HG03432 (cell line): ENCODE measurements around the gene TRPV2.
"Not testable (repeated sequence)": the region's sequence is repeated elsewhere in the genome, so short reads cannot be mapped to it uniquely, and the experiment has no call there.

Source experiments
- ATAC-seq: cut with Tn5 transposase; IDR thresholded peaks from one replicate; pipeline ENCODE4 v1.9.1; 2021; ENCODE audit warnings: mild to moderate bottlenecking, moderate library complexity; ENCODE audit not compliant: unreplicated experiment

TRPV2 gene

DNA sequence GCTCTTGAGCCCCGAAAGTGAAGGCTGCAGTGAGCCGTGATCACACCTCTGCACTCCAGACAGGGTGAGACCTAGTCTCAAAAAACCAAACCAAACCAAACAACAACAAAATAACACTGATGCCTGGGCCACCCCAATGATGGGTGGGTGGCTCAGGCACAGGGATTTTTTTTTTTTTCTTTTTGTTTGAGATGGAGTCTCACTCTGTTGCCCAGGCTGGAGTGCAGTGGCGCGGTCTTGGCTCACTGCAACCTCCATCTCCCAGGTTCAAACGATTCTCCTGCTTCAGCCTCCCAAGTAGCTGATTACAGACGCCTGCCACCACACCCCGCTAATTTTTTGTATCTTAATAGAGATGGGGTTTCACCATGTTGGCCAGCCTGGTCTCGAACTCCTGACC is 36.9 kb downstream of the TRPV2 start:
- not testable (repeated sequence) for ATAC-seq

DNA sequence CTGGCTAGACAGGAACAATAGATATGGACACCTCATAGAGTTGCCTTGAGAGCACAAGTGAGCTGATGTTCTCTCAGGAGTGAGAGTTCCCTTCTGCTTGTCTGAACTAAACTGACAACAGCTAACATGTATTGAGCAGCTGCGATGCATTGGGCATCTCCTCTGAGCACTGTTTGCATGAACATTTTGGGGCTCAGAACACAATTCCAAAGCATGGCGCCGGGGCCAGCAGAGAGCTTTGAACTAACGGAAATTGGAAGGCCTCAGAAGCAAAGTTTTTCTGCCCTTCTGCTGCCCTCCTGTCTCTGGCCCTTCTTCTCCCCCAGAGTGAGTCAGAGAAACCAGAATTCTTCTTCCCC is 38.1 kb downstream of the TRPV2 start:
- ATAC-seq, result no peak

GRCh38 chr17:16455997-16456741 is 40.8 kb downstream of the TRPV2 start:
- ATAC-seq, result no peak

DNA sequence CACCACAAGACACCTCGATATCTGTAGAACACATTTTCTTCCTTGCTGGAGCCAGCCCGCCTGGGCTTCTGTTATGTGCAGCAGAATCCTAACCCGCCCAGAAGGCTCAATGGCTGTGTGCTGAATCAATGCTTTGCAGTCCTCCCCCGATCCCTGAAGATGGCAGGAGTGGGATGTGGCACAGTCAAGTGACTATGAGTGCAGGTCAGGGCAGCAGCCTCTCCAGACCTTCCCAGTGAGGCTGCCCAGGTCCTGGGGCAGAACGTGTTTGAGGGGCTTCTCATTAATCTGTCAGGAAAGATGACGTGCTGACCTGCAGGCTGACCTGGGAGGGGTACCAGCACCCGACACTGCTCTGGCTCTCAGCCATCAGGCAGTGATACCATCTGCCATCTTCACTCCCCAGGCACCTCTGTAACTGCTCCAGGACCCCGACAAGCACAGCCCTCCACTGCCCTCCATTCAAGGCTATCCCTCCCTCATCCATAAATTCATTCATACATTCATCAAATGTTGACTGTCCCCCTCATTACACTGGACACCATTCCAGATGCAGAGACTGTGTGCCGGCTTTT is 41.5 kb downstream of the TRPV2 start:
- no peak for ATAC-seq

- no peak for ATAC-seq
Observed at GRCh38 chr17:16459271-16459670, 43.9 kb downstream of the TRPV2 start.

GRCh38 chr17:16459855-16460550 is 44.6 kb downstream of the TRPV2 start:
- ATAC-seq, result no peak

GRCh38 chr17:16460796-16461605 is 45.6 kb downstream of the TRPV2 start:
- no peak for ATAC-seq

- ATAC-seq, result no peak
Observed at GRCh38 chr17:16461606-16461866, 46.2 kb downstream of the TRPV2 start.

DNA sequence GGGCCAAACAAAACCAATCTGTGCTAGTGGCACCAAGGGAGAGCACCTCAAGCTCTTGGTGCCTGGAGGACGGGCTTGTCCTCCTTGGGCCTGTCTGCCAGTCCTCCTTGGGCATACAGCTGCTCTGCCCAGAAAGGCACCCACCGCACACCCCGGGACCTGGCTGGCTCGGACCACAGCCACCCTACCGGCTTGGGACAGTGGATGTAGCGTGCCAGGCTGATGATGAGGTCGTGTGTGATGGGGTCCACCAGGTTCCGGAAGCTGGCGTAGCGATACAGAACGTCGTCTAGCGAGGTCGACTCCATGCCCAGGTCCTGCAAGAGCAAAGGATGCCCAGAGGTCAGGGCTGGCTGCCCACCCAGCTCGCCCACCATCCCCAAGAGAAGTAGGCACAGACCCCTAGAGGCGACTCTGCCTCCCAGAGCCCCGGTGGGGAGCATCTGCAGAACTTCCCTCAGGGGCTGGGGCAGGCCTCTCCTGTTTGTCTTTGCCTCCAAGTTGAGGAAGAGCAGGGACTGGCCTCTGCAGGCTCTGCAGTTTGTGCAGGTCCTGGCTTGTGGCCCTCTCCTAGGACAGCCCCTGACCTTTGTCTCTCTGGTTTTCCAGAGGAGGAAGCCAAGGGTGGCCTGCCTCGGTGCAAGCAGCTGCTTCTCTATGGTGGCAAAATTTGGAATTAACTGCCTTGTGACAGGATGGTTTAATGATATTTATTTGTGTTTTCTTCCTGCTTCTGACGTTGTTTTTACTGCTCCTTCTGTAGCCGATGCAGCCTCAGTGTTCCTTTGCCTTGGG is 46.9 kb downstream of the TRPV2 start:
- no peak for ATAC-seq

- ATAC-seq, result no peak
Observed at GRCh38 chr17:16463358-16464302, 48.3 kb downstream of the TRPV2 start.

- no peak for ATAC-seq
Observed at GRCh38 chr17:16464303-16465051, 49.1 kb downstream of the TRPV2 start.

DNA sequence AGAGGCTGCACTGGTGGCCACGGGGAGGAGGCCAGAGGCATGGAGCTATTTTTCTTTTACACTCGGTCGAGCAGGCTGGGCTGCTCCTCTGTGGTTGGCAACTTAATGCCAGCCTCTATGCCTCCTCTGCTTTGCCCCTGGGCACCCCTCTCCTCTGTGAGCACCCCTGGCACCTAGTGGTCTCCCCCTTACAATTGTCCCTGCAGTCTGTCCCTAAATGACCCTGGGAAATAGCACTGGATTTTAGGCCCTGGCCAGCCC is 49.6 kb downstream of the TRPV2 start:
- no peak for ATAC-seq

- no peak for ATAC-seq
Observed at GRCh38 chr17:16465861-16466338, 50.5 kb downstream of the TRPV2 start.

DNA sequence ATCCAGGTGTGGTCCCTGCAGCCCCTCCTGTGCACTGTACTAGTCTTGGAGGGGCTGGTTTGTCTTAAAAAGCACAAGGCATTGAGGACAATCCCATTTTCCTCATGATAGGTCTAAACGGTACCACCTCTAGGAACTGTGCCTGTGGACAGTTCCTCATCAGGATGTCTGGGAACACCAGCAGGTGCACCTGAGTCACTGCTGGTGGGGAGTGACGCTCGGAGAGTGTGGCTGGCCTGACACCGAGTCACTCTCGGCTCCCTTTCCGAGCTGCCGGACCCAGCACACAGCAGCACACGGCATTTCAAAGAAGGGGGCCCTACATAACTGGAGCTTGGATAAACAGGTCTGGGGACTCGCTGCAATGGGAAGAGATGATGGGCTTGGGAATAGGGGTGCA is 51.0 kb downstream of the TRPV2 start:
- no peak for ATAC-seq

DNA sequence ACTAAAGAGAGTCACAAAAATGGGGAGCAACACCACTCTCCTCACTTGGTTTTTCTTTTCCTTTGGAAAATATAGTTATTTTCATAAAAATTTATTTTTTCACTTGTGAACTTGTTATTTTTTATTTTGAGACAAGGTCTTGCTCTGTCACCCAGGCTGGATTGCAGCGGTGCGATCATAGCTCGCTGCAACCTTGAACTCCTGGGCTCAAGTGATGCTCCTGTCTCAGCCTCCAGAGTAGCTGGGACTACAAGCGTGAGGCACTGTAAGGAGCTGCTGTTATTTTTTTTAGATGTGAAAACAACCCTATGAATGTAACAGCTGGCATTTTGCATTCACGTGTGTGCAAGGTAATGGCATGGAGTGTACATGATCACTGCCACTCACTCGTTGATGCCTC is 51.7 kb downstream of the TRPV2 start:
- ATAC-seq, result no peak

DNA sequence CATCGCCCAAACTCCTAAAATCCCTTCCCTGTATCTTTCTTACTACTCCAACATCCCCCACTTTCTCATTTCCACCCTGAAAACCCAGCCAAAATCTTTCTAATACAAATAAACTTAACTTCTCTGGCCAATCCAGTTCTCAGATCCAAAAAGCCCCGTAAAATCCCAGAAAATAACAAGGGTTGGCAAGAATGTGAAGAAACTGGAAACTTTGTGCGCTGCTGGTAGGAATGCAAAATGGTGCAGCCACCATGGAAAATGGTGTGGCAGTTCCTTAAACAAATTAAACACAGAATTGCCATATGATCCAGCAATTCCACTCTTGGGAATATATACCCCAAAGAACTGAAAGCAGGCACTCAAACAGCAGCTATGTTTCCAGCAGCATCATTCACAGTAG is 52.5 kb downstream of the TRPV2 start:
- no peak for ATAC-seq

DNA sequence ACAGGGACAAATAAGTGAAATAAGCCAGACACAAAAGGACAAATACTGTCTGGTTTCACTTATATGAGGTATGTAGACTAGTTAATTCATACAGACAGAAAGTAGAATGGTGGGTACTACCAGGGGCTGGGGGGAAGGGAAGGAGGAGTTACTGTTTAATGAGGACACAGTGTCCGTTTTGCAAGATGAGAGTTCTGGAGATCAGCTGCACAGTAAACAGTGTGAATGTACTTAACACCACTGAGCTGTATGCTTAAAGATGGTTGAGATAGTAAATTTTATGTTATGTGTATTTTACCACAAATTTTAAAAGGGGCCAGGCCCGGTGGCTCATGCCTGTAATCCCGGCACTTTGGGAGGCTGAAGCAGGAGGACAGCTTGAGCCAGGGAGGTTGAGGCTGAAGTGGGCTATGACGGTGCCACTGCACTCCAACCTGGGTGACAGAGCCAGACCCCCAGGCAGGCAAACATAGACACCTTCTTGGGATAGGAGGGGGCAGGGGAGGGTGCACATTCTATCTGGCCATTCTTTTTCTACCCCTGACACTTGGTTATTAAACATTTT is 53.1 kb downstream of the TRPV2 start:
- ATAC-seq, result no peak

DNA sequence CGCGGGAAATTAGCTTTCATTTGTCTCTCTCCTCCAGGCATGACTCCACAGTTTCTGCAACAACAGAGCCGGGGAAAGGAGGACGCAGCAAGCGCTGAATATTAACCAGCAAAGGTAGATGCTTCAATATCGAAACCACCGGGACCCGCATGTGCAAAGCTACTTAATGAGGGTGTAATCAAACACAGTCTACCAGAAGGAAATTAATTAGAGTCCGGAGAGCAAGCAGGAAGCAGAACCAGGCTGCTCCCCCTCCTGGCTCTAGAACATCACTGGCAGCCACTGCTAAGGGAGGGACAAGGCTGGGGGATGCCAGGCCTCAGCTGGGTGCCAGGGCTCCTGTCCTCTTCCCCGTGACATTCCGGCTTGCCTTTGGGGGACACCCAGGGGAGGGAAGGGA is 54.9 kb downstream of the TRPV2 start:
- no peak for ATAC-seq

DNA sequence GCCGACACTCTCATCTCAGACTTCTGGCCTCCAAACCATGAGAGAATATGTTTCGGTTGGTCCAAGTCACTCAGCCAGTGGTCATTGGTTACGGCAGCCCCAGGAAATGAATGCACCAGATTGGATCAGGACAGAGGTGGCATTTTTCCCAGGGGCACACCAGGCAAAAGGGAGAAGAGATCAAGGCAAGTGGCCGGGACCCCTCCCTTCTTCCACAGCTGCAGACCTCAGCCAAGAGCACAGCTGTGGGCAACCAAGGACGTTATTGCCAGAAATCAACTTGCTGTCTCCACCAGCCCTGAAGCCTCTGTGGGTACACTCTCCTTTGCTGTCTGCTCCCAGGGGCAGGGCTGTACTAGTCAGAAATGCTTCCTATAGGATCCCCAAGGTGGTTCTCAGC is 55.9 kb downstream of the TRPV2 start:
- no peak for ATAC-seq
